NB4 (cell line): ENCODE data around the gene EEIG1.

ENCODE experiments used
- POLR2A ChIP-seq: IDR thresholded peaks from 2 replicates; pipeline ENCODE4 v1.6.1; 2011; ENCODE audit warnings: mild to moderate bottlenecking; ENCODE audit not compliant: insufficient read length; ENCODE audit errors: extremely low read depth
- TF ChIP-seq, protein P1 (sequence below): IDR thresholded peaks from one replicate; pipeline ENCODE4 v1.5.1; 2012; ENCODE audit warnings: low read depth, low read length
- TF ChIP-seq, protein P2 (sequence below): IDR thresholded peaks from 2 replicates; pipeline ENCODE4 v1.6.1; 2011; ENCODE audit warnings: low read depth, low read length

DNA sequence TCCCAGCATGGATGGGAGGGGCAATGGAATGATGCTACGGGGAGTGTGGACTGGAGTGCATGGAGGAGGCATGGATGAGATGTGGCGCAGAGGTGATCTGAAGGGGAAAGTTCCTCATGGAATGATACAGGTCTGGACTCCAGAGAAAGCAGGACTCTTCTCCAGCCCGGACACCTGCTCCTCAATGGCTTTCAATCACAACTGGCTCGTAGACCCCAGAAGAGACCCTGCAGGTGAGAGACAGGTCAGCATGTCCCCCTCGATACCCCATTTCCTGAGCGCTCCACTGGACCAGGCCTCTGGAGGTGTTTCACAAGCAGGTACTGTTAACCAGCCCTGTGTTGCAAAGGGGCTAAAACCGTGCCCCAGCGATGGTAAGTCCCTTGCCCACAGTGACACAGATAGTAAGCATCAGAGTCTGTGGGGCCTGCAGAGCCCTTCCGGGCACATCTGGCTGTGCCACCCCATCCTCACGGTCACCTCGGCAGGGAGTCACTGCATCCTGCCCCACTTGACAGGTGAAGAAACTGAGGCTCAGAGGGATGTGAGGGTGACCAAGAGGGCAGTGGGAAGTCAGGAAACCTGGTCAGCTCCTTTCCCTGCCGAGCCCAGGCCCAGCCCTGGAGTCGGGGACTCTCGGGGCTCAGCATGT lies 37.7 kb downstream of the EEIG1 start:
- TF ChIP-seq, protein P1, sequence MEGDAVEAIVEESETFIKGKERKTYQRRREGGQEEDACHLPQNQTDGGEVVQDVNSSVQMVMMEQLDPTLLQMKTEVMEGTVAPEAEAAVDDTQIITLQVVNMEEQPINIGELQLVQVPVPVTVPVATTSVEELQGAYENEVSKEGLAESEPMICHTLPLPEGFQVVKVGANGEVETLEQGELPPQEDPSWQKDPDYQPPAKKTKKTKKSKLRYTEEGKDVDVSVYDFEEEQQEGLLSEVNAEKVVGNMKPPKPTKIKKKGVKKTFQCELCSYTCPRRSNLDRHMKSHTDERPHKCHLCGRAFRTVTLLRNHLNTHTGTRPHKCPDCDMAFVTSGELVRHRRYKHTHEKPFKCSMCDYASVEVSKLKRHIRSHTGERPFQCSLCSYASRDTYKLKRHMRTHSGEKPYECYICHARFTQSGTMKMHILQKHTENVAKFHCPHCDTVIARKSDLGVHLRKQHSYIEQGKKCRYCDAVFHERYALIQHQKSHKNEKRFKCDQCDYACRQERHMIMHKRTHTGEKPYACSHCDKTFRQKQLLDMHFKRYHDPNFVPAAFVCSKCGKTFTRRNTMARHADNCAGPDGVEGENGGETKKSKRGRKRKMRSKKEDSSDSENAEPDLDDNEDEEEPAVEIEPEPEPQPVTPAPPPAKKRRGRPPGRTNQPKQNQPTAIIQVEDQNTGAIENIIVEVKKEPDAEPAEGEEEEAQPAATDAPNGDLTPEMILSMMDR = no peak
- TF ChIP-seq POLR2A = no peak
- TF ChIP-seq, protein P2, sequence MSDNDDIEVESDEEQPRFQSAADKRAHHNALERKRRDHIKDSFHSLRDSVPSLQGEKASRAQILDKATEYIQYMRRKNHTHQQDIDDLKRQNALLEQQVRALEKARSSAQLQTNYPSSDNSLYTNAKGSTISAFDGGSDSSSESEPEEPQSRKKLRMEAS = no peak
